ENCODE results near the gene LRRC25.

LRRC25 gene

GRCh38 chr19:18427743-18428113 is 30.3 kb upstream of the LRRC25 start:
- no peak for DNase-seq
- H3K27me3 ChIP-seq (replicated peaks in 2 of 5; ENCODE audit: control insufficient read depth in 4 of 5, insufficient read depth in 5 of 5, low read length in 4 of 5): no peaks in the 10 kb centered on the region
- ChIA-PET CTCF (interaction anchor here (1.7 kb wide), 1 partner anchor 9 kb away, joined by 8 read pairs; the partner anchor contains the start of gene SSBP4), POLR2A (interaction anchor here (1.4 kb wide), 1 partner anchor 10 kb away, joined by 6 read pairs; no protein-coding TSS in a partner anchor)
- no peaks in the 10 kb centered on the region for H3K9me3 ChIP-seq (ENCODE audit: control extremely low read depth in 1 of 5, control insufficient read depth in 4 of 5, insufficient read depth in 2 of 5, low read depth in 1 of 5, low read length in 4 of 5)
- WGBS (ENCODE audit: insufficient coverage): 90% methylated on average over 2 of the region's 12 CpGs
- peaks cover 0 to 63% (median 33%) of the 10 kb centered on the region in 4 experiments for H3K4me1 ChIP-seq (ENCODE audit: control extremely low read depth in 1 of 4, control insufficient read depth in 4 of 4, insufficient read depth in 4 of 4, low read length in 3 of 4)
- peaks cover 0 to 44% (median 3%) of the 10 kb centered on the region in 4 experiments for H3K36me3 ChIP-seq (ENCODE audit: control insufficient read depth in 4 of 4, insufficient read depth in 4 of 4, low read length in 3 of 4)
- no peak overlapping the region for H3K4me3 ChIP-seq (ENCODE audit: control insufficient read depth in 1 of 7, extremely low read depth in 1 of 7, insufficient read depth in 4 of 7, low read depth in 2 of 7, low read length in 6 of 7)
- no peak overlapping the region for H3K27ac ChIP-seq (ENCODE audit: insufficient read depth in 1 of 2, low read depth in 1 of 2, low read length in 2 of 2, poor library complexity in 1 of 2, severe bottlenecking in 2 of 2)

- ChIA-PET POLR2A (interaction anchor here (1.4 kb wide), 1 partner anchor 10 kb away, joined by 6 read pairs; no protein-coding TSS in a partner anchor), CTCF (no interaction called here)
- Histone ChIP-seq H3K27me3 (replicated peaks in 2 of 5; ENCODE audit: control insufficient read depth in 4 of 5, insufficient read depth in 5 of 5, low read length in 4 of 5) (no peaks in the 10 kb centered on the region), H3K4me3 (ENCODE audit: control insufficient read depth in 1 of 7, extremely low read depth in 1 of 7, insufficient read depth in 4 of 7, low read depth in 2 of 7, low read length in 6 of 7) (no peak overlapping the region), H3K36me3 (ENCODE audit: control insufficient read depth in 4 of 4, insufficient read depth in 4 of 4, low read length in 3 of 4) (peaks cover 0 to 45% (median 3%) of the 10 kb centered on the region in 4 experiments), H3K9me3 (ENCODE audit: control extremely low read depth in 1 of 5, control insufficient read depth in 4 of 5, insufficient read depth in 2 of 5, low read depth in 1 of 5, low read length in 4 of 5) (no peaks in the 10 kb centered on the region), H3K27ac (ENCODE audit: insufficient read depth in 1 of 2, low read depth in 1 of 2, low read length in 2 of 2, poor library complexity in 1 of 2, severe bottlenecking in 2 of 2) (no peak overlapping the region), H3K4me1 (ENCODE audit: control extremely low read depth in 1 of 4, control insufficient read depth in 4 of 4, insufficient read depth in 4 of 4, low read length in 3 of 4) (peaks cover 0 to 63% (median 35%) of the 10 kb centered on the region in 4 experiments)
- WGBS (ENCODE audit: insufficient coverage): 90% methylated on average over 12 of the region's 16 CpGs
- DNase-seq: no peak
Observed at GRCh38 chr19:18427080-18427742, 29.8 kb upstream of the LRRC25 start.

- Histone ChIP-seq H3K36me3 (ENCODE audit: control insufficient read depth in 4 of 4, insufficient read depth in 4 of 4, low read length in 3 of 4) (peaks cover 0 to 43% (median 3%) of the 10 kb centered on the region in 4 experiments), H3K4me1 (ENCODE audit: control extremely low read depth in 1 of 4, control insufficient read depth in 4 of 4, insufficient read depth in 4 of 4, low read length in 3 of 4) (peaks cover 0 to 59% (median 38%) of the 10 kb centered on the region in 4 experiments), H3K27me3 (replicated peaks in 2 of 5; ENCODE audit: control insufficient read depth in 4 of 5, insufficient read depth in 5 of 5, low read length in 4 of 5) (no peaks in the 10 kb centered on the region), H3K4me3 (ENCODE audit: control insufficient read depth in 1 of 7, extremely low read depth in 1 of 7, insufficient read depth in 4 of 7, low read depth in 2 of 7, low read length in 6 of 7) (no peak overlapping the region), H3K9me3 (ENCODE audit: control extremely low read depth in 1 of 5, control insufficient read depth in 4 of 5, insufficient read depth in 2 of 5, low read depth in 1 of 5, low read length in 4 of 5) (no peaks in the 10 kb centered on the region), H3K27ac (ENCODE audit: insufficient read depth in 1 of 2, low read depth in 1 of 2, low read length in 2 of 2, poor library complexity in 1 of 2, severe bottlenecking in 2 of 2) (no peak overlapping the region)
- CTCF ChIA-PET: no interaction called here
- whole genome bisulfite sequencing (ENCODE audit: insufficient coverage): 100% methylated on average over 4 of the region's 8 CpGs
- no peak for DNase-seq
- POLR2A ChIA-PET: no interaction called here
Observed at GRCh38 chr19:18426416-18426767, 29.0 kb upstream of the LRRC25 start.

- H3K36me3 ChIP-seq (ENCODE audit: control insufficient read depth in 4 of 4, insufficient read depth in 4 of 4, low read length in 3 of 4): peaks cover 0 to 41% (median 3%) of the 10 kb centered on the region in 4 experiments
- H3K9me3 ChIP-seq (ENCODE audit: control extremely low read depth in 1 of 5, control insufficient read depth in 4 of 5, insufficient read depth in 2 of 5, low read depth in 1 of 5, low read length in 4 of 5): no peaks in the 10 kb centered on the region
- no peak overlapping the region for H3K27ac ChIP-seq (ENCODE audit: insufficient read depth in 1 of 2, low read depth in 1 of 2, low read length in 2 of 2, poor library complexity in 1 of 2, severe bottlenecking in 2 of 2)
- ChIA-PET CTCF (no interaction called here), POLR2A (no interaction called here)
- 87% methylated on average over 13 of the region's 18 CpGs for WGBS (ENCODE audit: insufficient coverage)
- H3K27me3 ChIP-seq (replicated peaks in 2 of 5; ENCODE audit: control insufficient read depth in 4 of 5, insufficient read depth in 5 of 5, low read length in 4 of 5): no peaks in the 10 kb centered on the region
- DNase-seq: no peak
- no peak overlapping the region for H3K4me3 ChIP-seq (ENCODE audit: control insufficient read depth in 1 of 7, extremely low read depth in 1 of 7, insufficient read depth in 4 of 7, low read depth in 2 of 7, low read length in 6 of 7)
- H3K4me1 ChIP-seq (ENCODE audit: control extremely low read depth in 1 of 4, control insufficient read depth in 4 of 4, insufficient read depth in 4 of 4, low read length in 3 of 4): peaks cover 0 to 61% (median 43%) of the 10 kb centered on the region in 4 experiments
Observed at GRCh38 chr19:18425515-18426415, 28.3 kb upstream of the LRRC25 start.

- DNase-seq: no peak
- Histone ChIP-seq H3K36me3 (ENCODE audit: control insufficient read depth in 4 of 4, insufficient read depth in 4 of 4, low read length in 3 of 4) (peaks cover 0 to 34% (median 3%) of the 10 kb centered on the region in 4 experiments), H3K9me3 (ENCODE audit: control extremely low read depth in 1 of 5, control insufficient read depth in 4 of 5, insufficient read depth in 2 of 5, low read depth in 1 of 5, low read length in 4 of 5) (no peaks in the 10 kb centered on the region), H3K27me3 (replicated peaks in 2 of 5; ENCODE audit: control insufficient read depth in 4 of 5, insufficient read depth in 5 of 5, low read length in 4 of 5) (no peaks in the 10 kb centered on the region), H3K4me3 (ENCODE audit: control insufficient read depth in 1 of 7, extremely low read depth in 1 of 7, insufficient read depth in 4 of 7, low read depth in 2 of 7, low read length in 6 of 7) (no peak overlapping the region), H3K4me1 (ENCODE audit: control extremely low read depth in 1 of 4, control insufficient read depth in 4 of 4, insufficient read depth in 4 of 4, low read length in 3 of 4) (peaks cover 0 to 61% (median 45%) of the 10 kb centered on the region in 4 experiments), H3K27ac (ENCODE audit: insufficient read depth in 1 of 2, low read depth in 1 of 2, low read length in 2 of 2, poor library complexity in 1 of 2, severe bottlenecking in 2 of 2) (no peak overlapping the region)
- ChIA-PET CTCF (no interaction called here), POLR2A (no interaction called here)
- 91% methylated on average over 11 of the region's 17 CpGs for WGBS (ENCODE audit: insufficient coverage)
Observed at GRCh38 chr19:18424890-18425514, 27.6 kb upstream of the LRRC25 start.

- Histone ChIP-seq H3K27me3 (replicated peaks in 2 of 5; ENCODE audit: control insufficient read depth in 4 of 5, insufficient read depth in 5 of 5, low read length in 4 of 5) (no peaks in the 10 kb centered on the region), H3K9me3 (ENCODE audit: control extremely low read depth in 1 of 5, control insufficient read depth in 4 of 5, insufficient read depth in 2 of 5, low read depth in 1 of 5, low read length in 4 of 5) (no peaks in the 10 kb centered on the region), H3K4me3 (ENCODE audit: control insufficient read depth in 1 of 7, extremely low read depth in 1 of 7, insufficient read depth in 4 of 7, low read depth in 2 of 7, low read length in 6 of 7) (no peak overlapping the region), H3K36me3 (ENCODE audit: control insufficient read depth in 4 of 4, insufficient read depth in 4 of 4, low read length in 3 of 4) (peaks cover 0 to 30% (median 3%) of the 10 kb centered on the region in 4 experiments), H3K27ac (ENCODE audit: insufficient read depth in 1 of 2, low read depth in 1 of 2, low read length in 2 of 2, poor library complexity in 1 of 2, severe bottlenecking in 2 of 2) (no peak overlapping the region), H3K4me1 (ENCODE audit: control extremely low read depth in 1 of 4, control insufficient read depth in 4 of 4, insufficient read depth in 4 of 4, low read length in 3 of 4) (peaks cover 0 to 58% (median 40%) of the 10 kb centered on the region in 4 experiments)
- no peak for DNase-seq
- CTCF ChIA-PET: interaction anchor here (0.9 to 1.0 kb wide), 2 partner anchors 10 to 14 kb away, joined by 3 read pairs; no protein-coding TSS in a partner anchor
- WGBS (ENCODE audit: insufficient coverage): 86% methylated on average over 19 of the region's 22 CpGs
- POLR2A ChIA-PET: interaction anchor here (1.0 kb wide), 1 partner anchor 14 kb away, joined by 3 read pairs; no protein-coding TSS in a partner anchor
Observed at GRCh38 chr19:18424122-18424889, 26.9 kb upstream of the LRRC25 start.

Data from common myeloid progenitor, CD34-positive (primary cell).